Measurements from ENCODE around the gene DTD1.

DTD1 gene

DNA sequence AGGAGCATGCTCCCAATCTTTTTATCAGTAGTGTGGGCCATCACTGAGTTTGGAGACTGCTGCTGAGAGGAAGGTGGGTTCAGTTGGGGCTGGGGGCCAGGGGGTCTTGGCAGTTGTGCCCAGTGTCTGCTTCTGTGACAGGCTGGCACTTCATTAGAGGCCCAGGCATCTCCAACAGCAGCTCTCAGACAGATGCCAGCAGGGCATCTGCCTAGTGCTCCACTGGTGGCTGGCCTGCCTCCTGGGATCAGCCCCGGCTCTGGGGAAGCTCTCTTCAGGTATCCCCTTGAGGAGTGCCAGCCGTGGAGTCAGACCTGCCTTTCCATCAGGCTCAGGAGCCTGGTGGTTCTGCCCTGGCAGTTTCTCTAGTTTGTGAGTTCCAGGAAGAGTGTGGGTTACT is 77.3 kb downstream of the DTD1 start:
- H3K4me3 ChIP-seq (replicated peaks; ENCODE audit: low read depth, low read length), result no peak overlapping the region
- DNase-seq (ENCODE audit: extremely low read depth, low read depth), result no peak
- no peak for TF ChIP-seq CTCF (IDR thresholded peaks at IDR 0.05; ENCODE audit: low read depth, low read length, missing control alignments)

GRCh38 chr20:18666803-18667415 is 79.1 kb downstream of the DTD1 start:
- no peak for DNase-seq (ENCODE audit: extremely low read depth, low read depth)
- TF ChIP-seq CTCF (IDR thresholded peaks at IDR 0.05; ENCODE audit: low read depth, low read length, missing control alignments), result no peak
- no peak overlapping the region for H3K4me3 ChIP-seq (replicated peaks; ENCODE audit: low read depth, low read length)

GRCh38 chr20:18669241-18670019 is 81.6 kb downstream of the DTD1 start:
- H3K4me3 ChIP-seq (replicated peaks; ENCODE audit: low read depth, low read length), result no peak overlapping the region
- no peak for DNase-seq (ENCODE audit: extremely low read depth, low read depth)
- TF ChIP-seq CTCF (IDR thresholded peaks at IDR 0.05; ENCODE audit: low read depth, low read length, missing control alignments), result no peak

DNA sequence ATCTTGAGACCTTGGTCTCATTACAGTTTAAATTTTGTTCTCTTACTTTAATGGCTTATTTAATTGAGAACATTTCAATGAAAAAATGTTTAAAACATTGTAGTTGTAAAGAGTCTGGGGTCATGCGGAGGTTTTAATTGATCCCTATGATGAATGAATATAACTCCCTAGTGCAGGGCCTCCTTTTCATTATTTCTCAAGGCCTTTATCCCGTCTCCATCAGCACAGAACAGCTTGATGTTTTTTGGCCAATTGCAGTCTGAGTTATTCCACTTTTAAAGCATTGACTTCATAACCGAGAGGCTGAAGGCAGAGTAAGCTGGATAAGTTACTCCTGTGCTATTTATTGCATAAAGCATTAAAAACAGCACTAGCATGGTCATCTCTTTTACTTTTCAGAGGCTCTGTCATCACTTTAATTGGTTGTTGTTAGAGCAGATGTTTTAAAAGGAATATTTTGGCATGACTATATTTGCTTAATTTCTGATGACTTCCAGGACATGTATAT is 83.4 kb downstream of the DTD1 start:
- TF ChIP-seq CTCF (IDR thresholded peaks at IDR 0.05; ENCODE audit: low read depth, low read length, missing control alignments), result no peak
- DNase-seq (ENCODE audit: extremely low read depth, low read depth), result no peak
- H3K4me3 ChIP-seq (replicated peaks; ENCODE audit: low read depth, low read length), result no peak overlapping the region

GRCh38 chr20:18672834-18673233 is 85.0 kb downstream of the DTD1 start:
- no peak overlapping the region for H3K4me3 ChIP-seq (replicated peaks; ENCODE audit: low read depth, low read length)
- no peak for DNase-seq (ENCODE audit: extremely low read depth, low read depth)
- no peak for TF ChIP-seq CTCF (IDR thresholded peaks at IDR 0.05; ENCODE audit: low read depth, low read length, missing control alignments)

DNA sequence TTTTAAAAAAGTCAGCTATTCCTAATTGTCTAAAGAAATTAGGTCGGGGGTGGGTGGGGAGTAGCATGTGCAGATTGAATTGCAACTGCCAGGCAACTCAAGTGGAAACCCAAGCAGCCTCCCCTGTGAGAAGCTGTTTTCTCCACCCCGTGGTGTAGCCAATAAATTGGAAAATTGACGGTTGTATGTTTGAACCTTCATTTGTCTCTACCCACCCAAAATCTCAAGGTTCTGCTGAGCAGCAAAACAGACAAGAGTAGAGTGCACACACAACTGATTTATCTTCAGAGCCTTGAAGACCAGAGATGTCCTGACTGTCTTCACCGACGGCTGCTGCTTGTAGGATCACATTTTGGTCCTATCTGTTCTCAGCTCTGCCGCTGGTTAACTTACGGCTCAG is 88.5 kb downstream of the DTD1 start:
- H3K4me3 ChIP-seq (replicated peaks; ENCODE audit: low read depth, low read length), result no peak overlapping the region
- no peak for DNase-seq (ENCODE audit: extremely low read depth, low read depth)
- no peak for TF ChIP-seq CTCF (IDR thresholded peaks at IDR 0.05; ENCODE audit: low read depth, low read length, missing control alignments)
